Measurements from ENCODE around the gene FOXJ2.
"Not testable (repeated sequence)": the region's sequence is repeated elsewhere in the genome, so short reads cannot be mapped to it uniquely, and the experiment has no call there.

FOXJ2 gene

DNA sequence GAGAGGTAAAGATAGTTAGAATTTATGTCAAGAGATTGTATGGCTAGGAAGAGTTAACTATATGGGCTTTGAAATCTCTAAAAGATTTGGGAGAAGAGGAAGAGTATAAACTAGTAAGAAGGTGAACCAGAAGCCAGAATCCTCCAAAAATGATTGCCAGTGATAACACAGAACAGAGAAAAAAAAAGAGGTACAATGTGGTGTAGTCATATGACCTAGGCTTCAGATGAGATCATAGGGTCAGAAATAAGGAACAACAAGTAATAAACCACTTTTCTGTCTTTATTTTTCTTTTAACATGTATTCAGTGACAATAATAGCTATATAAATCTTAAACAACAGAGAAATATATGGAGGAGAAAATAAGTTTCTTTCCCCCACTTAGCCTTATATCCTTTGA, 47.6 kb downstream of the FOXJ2 start:
- TF ChIP-seq, protein P1, sequence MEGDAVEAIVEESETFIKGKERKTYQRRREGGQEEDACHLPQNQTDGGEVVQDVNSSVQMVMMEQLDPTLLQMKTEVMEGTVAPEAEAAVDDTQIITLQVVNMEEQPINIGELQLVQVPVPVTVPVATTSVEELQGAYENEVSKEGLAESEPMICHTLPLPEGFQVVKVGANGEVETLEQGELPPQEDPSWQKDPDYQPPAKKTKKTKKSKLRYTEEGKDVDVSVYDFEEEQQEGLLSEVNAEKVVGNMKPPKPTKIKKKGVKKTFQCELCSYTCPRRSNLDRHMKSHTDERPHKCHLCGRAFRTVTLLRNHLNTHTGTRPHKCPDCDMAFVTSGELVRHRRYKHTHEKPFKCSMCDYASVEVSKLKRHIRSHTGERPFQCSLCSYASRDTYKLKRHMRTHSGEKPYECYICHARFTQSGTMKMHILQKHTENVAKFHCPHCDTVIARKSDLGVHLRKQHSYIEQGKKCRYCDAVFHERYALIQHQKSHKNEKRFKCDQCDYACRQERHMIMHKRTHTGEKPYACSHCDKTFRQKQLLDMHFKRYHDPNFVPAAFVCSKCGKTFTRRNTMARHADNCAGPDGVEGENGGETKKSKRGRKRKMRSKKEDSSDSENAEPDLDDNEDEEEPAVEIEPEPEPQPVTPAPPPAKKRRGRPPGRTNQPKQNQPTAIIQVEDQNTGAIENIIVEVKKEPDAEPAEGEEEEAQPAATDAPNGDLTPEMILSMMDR (IDR thresholded peaks at IDR 0.05; ENCODE audit: low read length, missing control alignments), result no peak
- H3K4me3 ChIP-seq (replicated peaks; ENCODE audit: low read depth, low read length), result no peak overlapping the region
- DNase-seq (ENCODE audit: low read depth), result no peak

DNA sequence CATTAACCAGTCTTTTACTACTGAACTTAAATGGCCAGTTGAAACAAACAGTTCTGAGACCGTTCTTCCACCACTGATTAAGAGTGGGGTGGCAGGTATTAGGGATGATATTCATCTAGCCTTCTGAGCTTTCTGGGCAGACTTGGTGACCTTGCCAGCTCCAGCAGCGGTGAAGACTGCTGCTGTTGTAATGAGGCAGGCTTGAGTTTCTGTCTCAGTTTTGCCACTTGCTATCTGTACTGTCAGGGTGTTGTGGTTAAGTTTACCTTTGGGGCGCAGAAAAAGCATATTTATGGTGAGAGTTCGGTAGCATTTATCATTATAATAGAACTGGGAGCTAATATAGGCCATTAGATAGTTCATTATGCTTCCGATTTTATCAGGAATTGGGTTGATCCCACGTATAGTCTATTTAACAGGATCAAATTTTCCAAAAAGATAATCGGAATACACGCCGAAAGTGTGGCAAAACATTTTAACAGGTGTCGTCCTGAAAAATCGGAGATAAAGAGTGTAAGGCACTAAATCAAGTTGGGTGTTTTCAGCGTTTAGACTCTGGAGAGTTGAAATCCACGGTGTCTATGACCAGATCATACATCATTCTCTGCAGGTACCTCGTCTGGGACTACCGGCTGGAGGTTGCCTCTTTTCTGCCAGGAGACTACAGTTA, 48.9 kb downstream of the FOXJ2 start:
- peak overlapping the region; percentile 98 for H3K4me3 ChIP-seq (replicated peaks; ENCODE audit: low read depth, low read length)
- TF ChIP-seq, protein P1 (IDR thresholded peaks at IDR 0.05; ENCODE audit: low read length, missing control alignments), result no peak
- DNase-seq (ENCODE audit: low read depth), result no peak

DNA sequence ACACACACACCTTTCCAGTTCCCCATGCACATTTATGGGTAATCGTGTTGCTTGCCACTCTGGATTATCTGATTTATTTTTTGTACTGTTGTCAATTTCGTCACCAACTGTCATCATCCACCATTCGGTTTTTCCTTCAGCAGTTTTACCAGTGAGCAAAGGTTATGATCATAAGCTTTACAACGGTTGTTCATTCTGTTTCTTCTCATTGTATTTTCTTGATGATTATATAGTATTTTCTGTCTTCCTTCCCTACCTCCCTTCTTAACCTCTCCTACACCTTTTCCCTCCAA, 50.2 kb downstream of the FOXJ2 start:
- no peak for DNase-seq (ENCODE audit: low read depth)
- H3K4me3 ChIP-seq (replicated peaks; ENCODE audit: low read depth, low read length), result peak overlapping the region; percentile 98
- TF ChIP-seq, protein P1 (IDR thresholded peaks at IDR 0.05; ENCODE audit: low read length, missing control alignments), result no peak

DNA sequence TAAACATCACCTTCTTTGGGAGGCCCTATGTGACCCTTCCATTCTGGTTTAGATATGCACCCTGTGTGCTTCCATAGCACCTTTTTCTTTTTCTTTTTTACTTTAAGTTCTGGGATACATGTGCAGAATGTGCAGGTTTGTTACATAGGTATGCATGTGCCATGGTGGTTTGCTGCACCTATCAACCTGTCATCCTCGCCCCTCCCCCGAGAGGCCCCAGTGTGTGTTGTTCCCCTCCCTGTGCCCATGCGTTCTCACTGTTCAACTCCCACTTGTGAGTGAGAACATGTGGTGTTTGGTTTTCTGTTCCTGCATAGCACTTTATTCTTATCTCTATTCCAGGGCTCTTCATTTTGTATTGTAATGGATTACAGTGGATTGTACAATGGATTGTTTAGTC, 51.8 kb downstream of the FOXJ2 start:
- not testable (repeated sequence) for DNase-seq (ENCODE audit: low read depth); H3K4me3 ChIP-seq (replicated peaks; ENCODE audit: low read depth, low read length)

DNA sequence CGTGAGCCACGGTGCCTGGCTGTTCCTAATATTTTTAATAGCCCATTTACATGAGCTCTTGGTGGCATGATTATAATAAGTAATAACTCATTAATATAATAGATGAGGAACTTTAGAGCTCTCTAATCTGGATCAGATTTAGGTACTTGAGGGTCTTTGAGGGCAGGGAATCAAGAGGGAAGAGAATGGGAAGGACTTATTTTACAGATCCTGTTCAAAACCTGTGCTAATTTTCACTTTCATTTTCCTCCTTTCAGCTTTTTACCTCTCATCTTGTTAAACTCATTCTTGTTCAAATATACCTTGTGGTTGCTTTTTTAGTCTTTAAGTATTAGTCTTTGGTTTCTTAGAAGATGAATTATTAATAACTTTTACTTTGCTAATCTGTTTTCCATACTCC, 55.1 kb downstream of the FOXJ2 start:
- no peak overlapping the region for H3K4me3 ChIP-seq (replicated peaks; ENCODE audit: low read depth, low read length)
- TF ChIP-seq, protein P1 (IDR thresholded peaks at IDR 0.05; ENCODE audit: low read length, missing control alignments), result no peak
- DNase-seq (ENCODE audit: low read depth), result no peak

DNA sequence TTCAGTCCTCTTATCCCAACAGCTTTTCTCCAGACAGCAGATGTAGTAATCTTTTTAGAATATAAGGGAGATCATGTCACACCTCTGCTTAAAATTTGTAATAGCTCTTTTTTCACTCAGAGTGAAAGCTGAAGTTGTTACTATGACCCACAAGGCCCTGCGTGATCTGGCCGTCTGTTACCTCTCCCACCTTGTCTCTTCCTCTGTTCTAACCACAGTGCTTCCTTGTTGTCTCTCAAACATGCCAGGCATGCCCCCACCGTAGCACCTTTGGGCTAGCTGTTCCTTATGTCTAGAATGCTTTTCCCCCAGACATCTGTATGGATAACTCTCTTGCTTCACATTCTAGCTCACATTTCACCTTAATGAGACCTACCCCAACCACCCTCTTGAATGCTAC, 56.1 kb downstream of the FOXJ2 start:
- TF ChIP-seq, protein P1 (IDR thresholded peaks at IDR 0.05; ENCODE audit: low read length, missing control alignments), result no peak
- H3K4me3 ChIP-seq (replicated peaks; ENCODE audit: low read depth, low read length), result no peak overlapping the region
- no peak for DNase-seq (ENCODE audit: low read depth)

DNA sequence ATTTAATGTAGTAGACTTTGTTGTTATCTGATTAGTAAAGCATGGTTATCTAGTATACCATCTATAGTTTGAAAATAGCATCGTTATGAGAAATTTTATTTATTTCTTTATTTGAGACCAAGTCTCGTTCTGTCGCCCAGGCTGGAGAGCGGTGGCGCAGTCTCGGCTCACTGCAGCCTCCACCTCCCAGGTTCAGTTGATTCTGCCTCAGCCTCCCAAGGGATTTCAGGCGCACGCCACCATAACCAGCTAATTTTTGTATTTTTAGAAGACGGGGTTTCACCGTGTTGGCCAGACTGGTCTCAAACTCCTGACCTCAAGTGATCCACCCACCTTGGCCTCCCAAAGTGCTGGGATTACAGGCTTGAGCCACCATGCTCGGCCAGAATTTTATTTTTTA, 56.8 kb downstream of the FOXJ2 start:
- DNase-seq (ENCODE audit: low read depth), result not testable (repeated sequence)

DNA sequence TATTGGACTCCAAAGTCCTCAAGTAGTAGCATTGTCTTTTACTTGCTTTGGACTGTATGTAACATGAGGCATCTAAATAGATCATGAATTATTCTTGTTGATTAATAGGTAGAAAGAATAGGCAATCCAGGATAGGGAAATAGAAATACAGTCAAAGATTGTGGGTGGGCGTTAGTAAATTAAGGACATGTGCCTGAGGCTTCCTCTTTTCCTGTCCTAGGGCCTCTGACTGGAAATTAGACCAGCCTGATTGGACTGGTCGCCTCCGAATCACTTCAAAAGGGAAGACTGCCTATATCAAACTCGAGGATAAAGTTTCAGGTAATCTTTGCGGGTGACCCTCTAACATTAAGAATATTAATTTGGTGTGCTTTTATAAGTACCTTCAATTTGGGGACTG, 57.2 kb downstream of the FOXJ2 start:
- TF ChIP-seq, protein P1 (IDR thresholded peaks at IDR 0.05; ENCODE audit: low read length, missing control alignments), result no peak
- H3K4me3 ChIP-seq (replicated peaks; ENCODE audit: low read depth, low read length), result no peak overlapping the region
- no peak for DNase-seq (ENCODE audit: low read depth)

More for the DNA sequence above, 56.8 kb downstream of the FOXJ2 start:
- H3K4me3 ChIP-seq (replicated peaks; ENCODE audit: low read depth, low read length), result not testable (repeated sequence)

Data from fibroblast of pulmonary artery (primary cell).